ENCODE results near the gene GALNT15.

The GALNT15 gene

GRCh38 chr3:16140116-16140893, 34.2 kb upstream of the GALNT15 start:
- Histone ChIP-seq H3K4me3 (ENCODE audit: low read length) (no peak overlapping the region), H3K4me1 (ENCODE audit: control insufficient read depth, insufficient read depth, low read length) (no peaks in the 10 kb centered on the region), H3K27ac (ENCODE audit: low read length) (no peak overlapping the region), H3K27me3 (ENCODE audit: control insufficient read depth, insufficient read depth, low read length) (no peaks in the 10 kb centered on the region), H3K36me3 (ENCODE audit: control insufficient read depth, insufficient read depth, low read length) (no peaks in the 10 kb centered on the region), H3K9me3 (ENCODE audit: control insufficient read depth, insufficient read depth, low read length) (peaks cover 2% of the 10 kb centered on the region; the same call in 1 of the 2 replicates)
- DNase-seq (ENCODE audit: low read depth, low spot score): no peak
- WGBS (ENCODE audit: insufficient coverage, insufficient read length): no CpG with 5 or more reads among the region's 6 CpGs

GRCh38 chr3:16140894-16141285, 33.6 kb upstream of the GALNT15 start:
- H3K36me3 ChIP-seq (ENCODE audit: control insufficient read depth, insufficient read depth, low read length): no peaks in the 10 kb centered on the region
- no peaks in the 10 kb centered on the region for H3K4me1 ChIP-seq (ENCODE audit: control insufficient read depth, insufficient read depth, low read length)
- H3K27me3 ChIP-seq (ENCODE audit: control insufficient read depth, insufficient read depth, low read length): no peaks in the 10 kb centered on the region
- DNase-seq (ENCODE audit: low read depth, low spot score): no peak
- no peak overlapping the region for H3K27ac ChIP-seq (ENCODE audit: low read length)
- WGBS (ENCODE audit: insufficient coverage, insufficient read length): no CpG with 5 or more reads among the region's 2 CpGs
- H3K4me3 ChIP-seq (ENCODE audit: low read length): no peak overlapping the region
- peaks cover 2% of the 10 kb centered on the region; the same call in 1 of the 2 replicates for H3K9me3 ChIP-seq (ENCODE audit: control insufficient read depth, insufficient read depth, low read length)

- Histone ChIP-seq H3K27me3 (ENCODE audit: control insufficient read depth, insufficient read depth, low read length) (no peaks in the 10 kb centered on the region), H3K27ac (ENCODE audit: low read length) (no peak overlapping the region), H3K36me3 (ENCODE audit: control insufficient read depth, insufficient read depth, low read length) (no peaks in the 10 kb centered on the region), H3K9me3 (ENCODE audit: control insufficient read depth, insufficient read depth, low read length) (peaks cover 2% of the 10 kb centered on the region; the same call in 1 of the 2 replicates), H3K4me3 (ENCODE audit: low read length) (no peak overlapping the region), H3K4me1 (ENCODE audit: control insufficient read depth, insufficient read depth, low read length) (no peaks in the 10 kb centered on the region)
- WGBS (ENCODE audit: insufficient coverage, insufficient read length): no CpG with 5 or more reads among the region's 5 CpGs
- no peak for DNase-seq (ENCODE audit: low read depth, low spot score)
These were observed 32.0 kb upstream of the GALNT15 start for GRCh38 chr3:16142350-16143025.

- H3K27me3 ChIP-seq (ENCODE audit: control insufficient read depth, insufficient read depth, low read length): no peaks in the 10 kb centered on the region
- H3K36me3 ChIP-seq (ENCODE audit: control insufficient read depth, insufficient read depth, low read length): no peaks in the 10 kb centered on the region
- WGBS (ENCODE audit: insufficient coverage, insufficient read length): no CpG with 5 or more reads among the region's 2 CpGs
- H3K4me3 ChIP-seq (ENCODE audit: low read length): no peak overlapping the region
- H3K27ac ChIP-seq (ENCODE audit: low read length): no peak overlapping the region
- no peaks in the 10 kb centered on the region for H3K4me1 ChIP-seq (ENCODE audit: control insufficient read depth, insufficient read depth, low read length)
- peaks cover 2% of the 10 kb centered on the region; the same call in 1 of the 2 replicates for H3K9me3 ChIP-seq (ENCODE audit: control insufficient read depth, insufficient read depth, low read length)
- DNase-seq (ENCODE audit: low read depth, low spot score): no peak
These were observed 30.5 kb upstream of the GALNT15 start for GRCh38 chr3:16143861-16144447.

- Histone ChIP-seq H3K9me3 (ENCODE audit: control insufficient read depth, insufficient read depth, low read length) (peaks cover 2% of the 10 kb centered on the region; the same call in 1 of the 2 replicates), H3K27ac (ENCODE audit: low read length) (no peak overlapping the region), H3K4me3 (ENCODE audit: low read length) (no peak overlapping the region), H3K36me3 (ENCODE audit: control insufficient read depth, insufficient read depth, low read length) (no peaks in the 10 kb centered on the region), H3K27me3 (ENCODE audit: control insufficient read depth, insufficient read depth, low read length) (no peaks in the 10 kb centered on the region), H3K4me1 (ENCODE audit: control insufficient read depth, insufficient read depth, low read length) (no peaks in the 10 kb centered on the region)
- no CpG with 5 or more reads among the region's 2 CpGs for WGBS (ENCODE audit: insufficient coverage, insufficient read length)
- DNase-seq (ENCODE audit: low read depth, low spot score): no peak
These were observed 29.3 kb upstream of the GALNT15 start for GRCh38 chr3:16145176-16145575.

GRCh38 chr3:16146015-16146730, 28.3 kb upstream of the GALNT15 start:
- WGBS (ENCODE audit: insufficient coverage, insufficient read length): no CpG with 5 or more reads among the region's 2 CpGs
- peaks cover 2% of the 10 kb centered on the region; the same call in 1 of the 2 replicates for H3K9me3 ChIP-seq (ENCODE audit: control insufficient read depth, insufficient read depth, low read length)
- no peak overlapping the region for H3K4me3 ChIP-seq (ENCODE audit: low read length)
- H3K27me3 ChIP-seq (ENCODE audit: control insufficient read depth, insufficient read depth, low read length): no peaks in the 10 kb centered on the region
- H3K4me1 ChIP-seq (ENCODE audit: control insufficient read depth, insufficient read depth, low read length): no peaks in the 10 kb centered on the region
- no peak overlapping the region for H3K27ac ChIP-seq (ENCODE audit: low read length)
- H3K36me3 ChIP-seq (ENCODE audit: control insufficient read depth, insufficient read depth, low read length): no peaks in the 10 kb centered on the region
- no peak for DNase-seq (ENCODE audit: low read depth, low spot score)

GRCh38 chr3:16147220-16147994, 27.1 kb upstream of the GALNT15 start:
- DNase-seq (ENCODE audit: low read depth, low spot score): no peak
- no peaks in the 10 kb centered on the region for H3K4me1 ChIP-seq (ENCODE audit: control insufficient read depth, insufficient read depth, low read length)
- H3K4me3 ChIP-seq (ENCODE audit: low read length): no peak overlapping the region
- H3K27ac ChIP-seq (ENCODE audit: low read length): no peak overlapping the region
- no CpG with 5 or more reads among the region's 2 CpGs for WGBS (ENCODE audit: insufficient coverage, insufficient read length)
- H3K27me3 ChIP-seq (ENCODE audit: control insufficient read depth, insufficient read depth, low read length): no peaks in the 10 kb centered on the region
- H3K9me3 ChIP-seq (ENCODE audit: control insufficient read depth, insufficient read depth, low read length): peaks cover 2% of the 10 kb centered on the region; the same call in 1 of the 2 replicates
- H3K36me3 ChIP-seq (ENCODE audit: control insufficient read depth, insufficient read depth, low read length): no peaks in the 10 kb centered on the region

- no peak overlapping the region for H3K27ac ChIP-seq (ENCODE audit: low read length)
- H3K4me3 ChIP-seq (ENCODE audit: low read length): no peak overlapping the region
- H3K27me3 ChIP-seq (ENCODE audit: control insufficient read depth, insufficient read depth, low read length): no peaks in the 10 kb centered on the region
- WGBS (ENCODE audit: insufficient coverage, insufficient read length): no CpG with 5 or more reads among the region's 6 CpGs
- no peaks in the 10 kb centered on the region for H3K36me3 ChIP-seq (ENCODE audit: control insufficient read depth, insufficient read depth, low read length)
- DNase-seq (ENCODE audit: low read depth, low spot score): no peak
- peaks cover 2% of the 10 kb centered on the region; the same call in 1 of the 2 replicates for H3K9me3 ChIP-seq (ENCODE audit: control insufficient read depth, insufficient read depth, low read length)
- no peaks in the 10 kb centered on the region for H3K4me1 ChIP-seq (ENCODE audit: control insufficient read depth, insufficient read depth, low read length)
These were observed 26.3 kb upstream of the GALNT15 start for GRCh38 chr3:16148213-16148612.

- no peaks in the 10 kb centered on the region for H3K36me3 ChIP-seq (ENCODE audit: control insufficient read depth, insufficient read depth, low read length)
- no peak overlapping the region for H3K27ac ChIP-seq (ENCODE audit: low read length)
- H3K9me3 ChIP-seq (ENCODE audit: control insufficient read depth, insufficient read depth, low read length): no peaks in the 10 kb centered on the region
- no peak overlapping the region for H3K4me3 ChIP-seq (ENCODE audit: low read length)
- DNase-seq (ENCODE audit: low read depth, low spot score): no peak
- H3K4me1 ChIP-seq (ENCODE audit: control insufficient read depth, insufficient read depth, low read length): no peaks in the 10 kb centered on the region
- no CpG with 5 or more reads among the region's 4 CpGs for WGBS (ENCODE audit: insufficient coverage, insufficient read length)
- no peaks in the 10 kb centered on the region for H3K27me3 ChIP-seq (ENCODE audit: control insufficient read depth, insufficient read depth, low read length)
These were observed 25.7 kb upstream of the GALNT15 start for GRCh38 chr3:16148783-16149182.
